ENCODE measurements around the gene ANKHD1.

The ANKHD1 gene

GRCh38 chr5:140466981-140467742 lies 65.5 kb downstream of the ANKHD1 start:
- no peak for TF ChIP-seq CTCF (IDR thresholded peaks at IDR 0.05)

GRCh38 chr5:140468188-140468587 lies 66.6 kb downstream of the ANKHD1 start:
- no peak for TF ChIP-seq CTCF (IDR thresholded peaks at IDR 0.05)

- TF ChIP-seq CTCF (IDR thresholded peaks at IDR 0.05): no peak
Measured at GRCh38 chr5:140469259-140469658, 67.6 kb downstream of the ANKHD1 start.

GRCh38 chr5:140480310-140481014 lies 78.8 kb downstream of the ANKHD1 start:
- TF ChIP-seq CTCF (IDR thresholded peaks at IDR 0.05): no peak

GRCh38 chr5:140481758-140482157 lies 80.1 kb downstream of the ANKHD1 start:
- TF ChIP-seq CTCF (IDR thresholded peaks at IDR 0.05): no peak

GRCh38 chr5:140483055-140483454 lies 81.4 kb downstream of the ANKHD1 start:
- no peak for TF ChIP-seq CTCF (IDR thresholded peaks at IDR 0.05)

GRCh38 chr5:140488914-140489313 lies 87.3 kb downstream of the ANKHD1 start:
- no peak for TF ChIP-seq CTCF (IDR thresholded peaks at IDR 0.05)

All from LNCAP (cell line).